C4-2B (cell line): ENCODE data around the gene AFP.
"Not testable (repeated sequence)": the region's sequence is repeated elsewhere in the genome, so short reads cannot be mapped to it uniquely, and the experiment has no call there.

Experiments
- H3K27ac ChIP-seq: fragments of 450-650 bp; 2 replicates; pipeline ENCODE4 v1.5.1; 2017
- CTCF ChIP-seq: fragments of 450-650 bp; conservative IDR thresholded peaks from 2 replicates; pipeline ENCODE4 v1.5.1; 2017; ENCODE audit warnings: mild to moderate bottlenecking
- ZFX ChIP-seq: fragments of 450-650 bp; IDR thresholded peaks from 2 replicates; pipeline ENCODE4 v1.6.1; 2017

The AFP gene

GRCh38 chr4:73435984-73436383 is at the start of gene AFP:
AFP (plus strand) TSS chr4:73436221; CDS start chr4:73436263, 42 bp downstream.
- no peak within 1 kb of the TSS for H3K27ac ChIP-seq
- TF ChIP-seq ZFX = no peak
- TF ChIP-seq CTCF = no peak

GRCh38 chr4:73387552-73387951 is 48.5 kb upstream of the AFP start:
- TF ChIP-seq ZFX = no peak
- no peak for TF ChIP-seq CTCF
- no peak overlapping the region for H3K27ac ChIP-seq

- no peak for TF ChIP-seq ZFX
- no peak overlapping the region for H3K27ac ChIP-seq
Observed at GRCh38 chr4:73388887-73389286, 47.1 kb upstream of the AFP start.

- H3K27ac ChIP-seq = not testable (repeated sequence)
Observed at GRCh38 chr4:73389663-73390062, 46.4 kb upstream of the AFP start.

- TF ChIP-seq ZFX (no peak), CTCF (no peak)
- H3K27ac ChIP-seq = no peak overlapping the region
Observed at GRCh38 chr4:73391774-73392173, 44.2 kb upstream of the AFP start.

GRCh38 chr4:73392936-73393335 is 43.1 kb upstream of the AFP start:
- H3K27ac ChIP-seq = no peak overlapping the region
- TF ChIP-seq ZFX (no peak), CTCF (no peak)

GRCh38 chr4:73396304-73396703 is 39.7 kb upstream of the AFP start:
- no peak for TF ChIP-seq ZFX
- no peak overlapping the region for H3K27ac ChIP-seq

GRCh38 chr4:73396993-73397972 is 38.7 kb upstream of the AFP start:
- no peak overlapping the region for H3K27ac ChIP-seq
- TF ChIP-seq CTCF (no peak), ZFX (no peak)

GRCh38 chr4:73401412-73401811 is 34.6 kb upstream of the AFP start:
- H3K27ac ChIP-seq = no peak overlapping the region
- TF ChIP-seq ZFX (no peak), CTCF (no peak)
